ENCODE data around the gene AIP. TPM values are rescaled to one million over a fixed set of nuclear protein-coding genes. Genes with fewer than 3 reads are reported as not detected.

The AIP gene
- total and polyA plus RNA-seq, 9 of the 15 experiments (the other 6 are each of a cell fraction or from before 2014, with no cell fraction given): 5.2 to 92.5 (median 52.7) TPM

DNA sequence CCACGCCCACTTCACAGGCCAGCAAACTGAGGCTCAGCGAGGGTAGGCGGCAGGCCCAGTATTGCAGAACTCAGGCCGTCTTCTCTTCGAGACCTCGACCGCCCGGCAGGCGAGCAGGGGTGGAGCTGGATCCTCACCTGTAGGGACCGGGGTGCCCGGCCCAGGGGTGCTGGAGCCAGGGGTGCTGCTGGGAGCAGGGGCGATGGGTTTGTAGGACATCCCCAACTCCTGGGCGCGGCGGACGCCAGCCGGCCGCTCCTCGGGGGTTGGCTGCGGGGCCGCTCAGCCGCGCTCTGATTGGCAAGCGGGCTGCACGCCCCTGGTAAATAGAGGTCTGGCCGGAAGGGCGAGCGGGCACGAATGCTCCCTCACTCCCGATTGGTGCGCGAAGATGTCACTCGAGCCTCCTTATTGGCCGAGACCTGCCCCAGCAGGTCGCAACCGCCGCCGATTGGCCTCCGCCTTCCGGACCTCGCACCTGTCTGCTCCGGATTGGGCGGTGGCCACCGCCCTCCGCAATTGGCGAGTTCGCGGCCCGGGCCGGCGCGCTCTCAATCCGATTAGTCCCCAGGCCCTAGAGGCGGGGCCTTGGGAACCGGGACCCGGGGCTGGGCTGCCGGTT is 25.1 kb downstream of the AIP start, which contains the start of gene CDK2AP2 (continued):
- TF ChIP-seq, protein P1, sequence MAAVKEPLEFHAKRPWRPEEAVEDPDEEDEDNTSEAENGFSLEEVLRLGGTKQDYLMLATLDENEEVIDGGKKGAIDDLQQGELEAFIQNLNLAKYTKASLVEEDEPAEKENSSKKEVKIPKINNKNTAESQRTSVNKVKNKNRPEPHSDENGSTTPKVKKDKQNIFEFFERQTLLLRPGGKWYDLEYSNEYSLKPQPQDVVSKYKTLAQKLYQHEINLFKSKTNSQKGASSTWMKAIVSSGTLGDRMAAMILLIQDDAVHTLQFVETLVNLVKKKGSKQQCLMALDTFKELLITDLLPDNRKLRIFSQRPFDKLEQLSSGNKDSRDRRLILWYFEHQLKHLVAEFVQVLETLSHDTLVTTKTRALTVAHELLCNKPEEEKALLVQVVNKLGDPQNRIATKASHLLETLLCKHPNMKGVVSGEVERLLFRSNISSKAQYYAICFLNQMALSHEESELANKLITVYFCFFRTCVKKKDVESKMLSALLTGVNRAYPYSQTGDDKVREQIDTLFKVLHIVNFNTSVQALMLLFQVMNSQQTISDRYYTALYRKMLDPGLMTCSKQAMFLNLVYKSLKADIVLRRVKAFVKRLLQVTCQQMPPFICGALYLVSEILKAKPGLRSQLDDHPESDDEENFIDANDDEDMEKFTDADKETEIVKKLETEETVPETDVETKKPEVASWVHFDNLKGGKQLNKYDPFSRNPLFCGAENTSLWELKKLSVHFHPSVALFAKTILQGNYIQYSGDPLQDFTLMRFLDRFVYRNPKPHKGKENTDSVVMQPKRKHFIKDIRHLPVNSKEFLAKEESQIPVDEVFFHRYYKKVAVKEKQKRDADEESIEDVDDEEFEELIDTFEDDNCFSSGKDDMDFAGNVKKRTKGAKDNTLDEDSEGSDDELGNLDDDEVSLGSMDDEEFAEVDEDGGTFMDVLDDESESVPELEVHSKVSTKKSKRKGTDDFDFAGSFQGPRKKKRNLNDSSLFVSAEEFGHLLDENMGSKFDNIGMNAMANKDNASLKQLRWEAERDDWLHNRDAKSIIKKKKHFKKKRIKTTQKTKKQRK (IDR thresholded peaks at IDR 0.05; ENCODE audit: borderline replicate concordance, low read depth, low read length): peak; percentile 90
- TF ChIP-seq E4F1 (CRISPR knock-in tag; IDR thresholded peaks at IDR 0.05; ENCODE audit: borderline replicate concordance) (no peak), HCFC1 (IDR thresholded peaks at IDR 0.05; ENCODE audit: low read depth, low read length) (no peak), CBX5 (IDR thresholded peaks at IDR 0.05; ENCODE audit: borderline replicate concordance, low read depth) (no peak), FOXO4 (CRISPR knock-in tag; IDR thresholded peaks at IDR 0.05) (0 out of 2 replicates have a peak, but pooled peaks have one; percentile 43), SOX6 (IDR thresholded peaks at IDR 0.05) (no peak), ZNF217 (CRISPR knock-in tag; IDR thresholded peaks at IDR 0.05) (no peak), HDAC2 (IDR thresholded peaks at IDR 0.05) (peak; percentile 98), ZNF583 (CRISPR knock-in tag; IDR thresholded peaks at IDR 0.05) (0 out of 2 replicates have a peak, but pooled peaks have one; percentile 35), RHOXF2B (CRISPR knock-in tag; conservative IDR thresholded peaks at IDR 0.05) (no peak), SUPT5H (IDR thresholded peaks at IDR 0.05) (no peak; the same call in none of the 2 replicates), MCM7 (IDR thresholded peaks at IDR 0.05) (no peak)
- TF ChIP-seq, protein P2, sequence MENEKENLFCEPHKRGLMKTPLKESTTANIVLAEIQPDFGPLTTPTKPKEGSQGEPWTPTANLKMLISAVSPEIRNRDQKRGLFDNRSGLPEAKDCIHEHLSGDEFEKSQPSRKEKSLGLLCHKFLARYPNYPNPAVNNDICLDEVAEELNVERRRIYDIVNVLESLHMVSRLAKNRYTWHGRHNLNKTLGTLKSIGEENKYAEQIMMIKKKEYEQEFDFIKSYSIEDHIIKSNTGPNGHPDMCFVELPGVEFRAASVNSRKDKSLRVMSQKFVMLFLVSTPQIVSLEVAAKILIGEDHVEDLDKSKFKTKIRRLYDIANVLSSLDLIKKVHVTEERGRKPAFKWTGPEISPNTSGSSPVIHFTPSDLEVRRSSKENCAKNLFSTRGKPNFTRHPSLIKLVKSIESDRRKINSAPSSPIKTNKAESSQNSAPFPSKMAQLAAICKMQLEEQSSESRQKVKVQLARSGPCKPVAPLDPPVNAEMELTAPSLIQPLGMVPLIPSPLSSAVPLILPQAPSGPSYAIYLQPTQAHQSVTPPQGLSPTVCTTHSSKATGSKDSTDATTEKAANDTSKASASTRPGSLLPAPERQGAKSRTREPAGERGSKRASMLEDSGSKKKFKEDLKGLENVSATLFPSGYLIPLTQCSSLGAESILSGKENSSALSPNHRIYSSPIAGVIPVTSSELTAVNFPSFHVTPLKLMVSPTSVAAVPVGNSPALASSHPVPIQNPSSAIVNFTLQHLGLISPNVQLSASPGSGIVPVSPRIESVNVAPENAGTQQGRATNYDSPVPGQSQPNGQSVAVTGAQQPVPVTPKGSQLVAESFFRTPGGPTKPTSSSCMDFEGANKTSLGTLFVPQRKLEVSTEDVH (IDR thresholded peaks at IDR 0.05; ENCODE audit: low read depth, partially characterized antibody): no peak
- TF ChIP-seq, protein P3, sequence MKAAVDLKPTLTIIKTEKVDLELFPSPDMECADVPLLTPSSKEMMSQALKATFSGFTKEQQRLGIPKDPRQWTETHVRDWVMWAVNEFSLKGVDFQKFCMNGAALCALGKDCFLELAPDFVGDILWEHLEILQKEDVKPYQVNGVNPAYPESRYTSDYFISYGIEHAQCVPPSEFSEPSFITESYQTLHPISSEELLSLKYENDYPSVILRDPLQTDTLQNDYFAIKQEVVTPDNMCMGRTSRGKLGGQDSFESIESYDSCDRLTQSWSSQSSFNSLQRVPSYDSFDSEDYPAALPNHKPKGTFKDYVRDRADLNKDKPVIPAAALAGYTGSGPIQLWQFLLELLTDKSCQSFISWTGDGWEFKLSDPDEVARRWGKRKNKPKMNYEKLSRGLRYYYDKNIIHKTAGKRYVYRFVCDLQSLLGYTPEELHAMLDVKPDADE (conservative IDR thresholded peaks at IDR 0.05; ENCODE audit: control insufficient read depth, low read depth, low read length): peak; percentile 49; the same call in 1 of the 2 replicates

All from K562 (cell line).